OCI-LY3 (cell line): ENCODE results near the gene LIM2.
"Not testable (repeated sequence)": the region's sequence is repeated elsewhere in the genome, so short reads cannot be mapped to it uniquely, and the experiment has no call there.

ENCODE experiments used
- H2AFZ ChIP-seq: fragments of 200-600, 300-600 bp; shearing (Covaris generic); 2 replicates; pipeline ENCODE4 v1.6.0; 2014; ENCODE audit warnings: antibody characterized with exemption, low read depth, low read length
- H3K27ac ChIP-seq: fragments of 200-600, 300-600 bp; sonication (generic); 2 replicates; pipeline ENCODE4 v1.5.1; 2014; ENCODE audit warnings: mild to moderate bottlenecking, low read length, moderate library complexity, mixed read lengths
- H3K27me3 ChIP-seq: fragments of 200-600, 300-600 bp; sonication (generic); 2 replicates; pipeline ENCODE4 v1.6.1; 2014; ENCODE audit warnings: low read depth, low read length, mixed read lengths
- H3K36me3 ChIP-seq: fragments of 200-600, 300-600 bp; sonication (generic); replicated peaks from 2 replicates; pipeline ENCODE3; 2014; ENCODE audit warnings: low read depth, low read length, mixed read lengths
- H3K4me1 ChIP-seq: fragments of 300-600, 200-600 bp; sonication (generic); 2 replicates; pipeline ENCODE4 v1.6.1; 2014; ENCODE audit warnings: low read length, mixed read lengths
- H3K4me2 ChIP-seq: fragments of 200-600, 300-600 bp; sonication (generic); 2 replicates; pipeline ENCODE4 v1.6.1; 2014; ENCODE audit warnings: low read length, mixed read lengths
- H3K4me3 ChIP-seq: fragments of 300-600, 200-600 bp; sonication (generic); 2 replicates; pipeline ENCODE4 v1.5.1; 2014; ENCODE audit warnings: antibody characterized with exemption, mild to moderate bottlenecking, low read length, moderate library complexity
- H3K79me2 ChIP-seq: fragments of 300-600, 200-600 bp; shearing (Covaris generic); 2 replicates; pipeline ENCODE4 v1.6.1; 2014; ENCODE audit warnings: mild to moderate bottlenecking, low read length, mixed read lengths
- H3K9ac ChIP-seq: fragments of 300-600, 200-600 bp; shearing (Covaris generic); 2 replicates; pipeline ENCODE4 v1.6.0; 2014; ENCODE audit warnings: mild to moderate bottlenecking, low read length, moderate library complexity
- H3K9me3 ChIP-seq: fragments of 200-600, 300-600 bp; shearing (Covaris generic); 2 replicates; pipeline ENCODE4 v1.6.1; 2014; ENCODE audit warnings: low read length, mixed read lengths; ENCODE audit not compliant: insufficient read depth
- H4K20me1 ChIP-seq: fragments of 200-600, 300-600 bp; sonication (generic); 2 replicates; pipeline ENCODE4 v1.6.1; 2016; ENCODE audit warnings: low read length, mixed read lengths; ENCODE audit not compliant: insufficient read depth
- CTCF ChIP-seq: fragments of 200-600, 300-600 bp; sonication (generic); IDR thresholded peaks from 2 replicates; pipeline ENCODE4 v1.5.1; 2014; ENCODE audit warnings: antibody characterized with exemption, low read length, low read depth
- EZH2phosphoT487 ChIP-seq: fragments of 200-600 bp; shearing (Covaris generic); IDR thresholded peaks from 2 replicates; pipeline ENCODE4 v1.6.1; 2018; ENCODE audit warnings: antibody characterized with exemption, mixed run types, low read depth

Gene LIM2

GRCh38 chr19:51430221-51430620 lies 42.4 kb upstream of the LIM2 start:
- no peak overlapping the region for H3K9ac ChIP-seq
- H3K27me3 ChIP-seq: peaks cover 62% of the 10 kb centered on the region
- no peak overlapping the region for H2AFZ ChIP-seq
- TF ChIP-seq EZH2phosphoT487 (no peak), CTCF (no peak)
- no peaks in the 10 kb centered on the region for H3K79me2 ChIP-seq
- H3K27ac ChIP-seq: no peak overlapping the region
- no peak overlapping the region for H3K4me3 ChIP-seq
- no peaks in the 10 kb centered on the region for H4K20me1 ChIP-seq
- no peaks in the 10 kb centered on the region for H3K9me3 ChIP-seq
- H3K4me1 ChIP-seq: no peaks in the 10 kb centered on the region
- no peak overlapping the region for H3K4me2 ChIP-seq
- no peaks in the 10 kb centered on the region for H3K36me3 ChIP-seq

- H3K27me3 ChIP-seq: peaks cover 50% of the 10 kb centered on the region
- no peaks in the 10 kb centered on the region for H3K36me3 ChIP-seq
- no peaks in the 10 kb centered on the region for H3K4me1 ChIP-seq
- H3K9ac ChIP-seq: no peak overlapping the region
- TF ChIP-seq EZH2phosphoT487 (no peak), CTCF (no peak)
- no peak overlapping the region for H3K27ac ChIP-seq
- no peaks in the 10 kb centered on the region for H4K20me1 ChIP-seq
- H3K4me2 ChIP-seq: no peak overlapping the region
- no peak overlapping the region for H3K4me3 ChIP-seq
- no peak overlapping the region for H2AFZ ChIP-seq
- no peaks in the 10 kb centered on the region for H3K9me3 ChIP-seq
- no peaks in the 10 kb centered on the region for H3K79me2 ChIP-seq
These were observed 39.4 kb upstream of the LIM2 start for GRCh38 chr19:51427201-51427600.

DNA sequence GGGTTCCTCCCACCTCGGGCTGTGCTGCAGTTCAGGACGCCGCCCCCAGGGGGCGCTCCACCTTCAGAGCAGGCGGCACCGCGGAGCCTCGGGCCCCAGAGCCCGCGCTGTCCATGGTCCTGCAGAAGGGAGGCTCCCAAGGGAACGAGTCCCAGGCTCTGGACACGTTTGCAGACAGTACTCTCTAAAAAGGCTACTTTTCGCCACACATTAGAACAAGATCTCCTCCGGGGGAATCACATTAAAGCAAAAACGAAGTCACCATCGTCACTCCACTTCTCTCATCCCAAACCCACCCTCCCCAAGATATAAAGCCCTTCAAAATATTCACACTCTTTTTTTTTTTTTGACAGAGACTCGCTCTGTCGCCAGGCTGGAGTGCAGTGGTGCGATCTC lies 34.3 kb upstream of the LIM2 start:
- H3K36me3 ChIP-seq: no peaks in the 10 kb centered on the region
- no peak for TF ChIP-seq EZH2phosphoT487
- TF ChIP-seq CTCF: peak; percentile 97
- peaks cover 29% of the 10 kb centered on the region for H3K4me1 ChIP-seq
- H3K27me3 ChIP-seq: peaks cover 23% of the 10 kb centered on the region
- no peak overlapping the region for H3K27ac ChIP-seq
- H3K9ac ChIP-seq: no peak overlapping the region
- no peaks in the 10 kb centered on the region for H3K9me3 ChIP-seq
- H3K4me3 ChIP-seq: no peak overlapping the region
- no peak overlapping the region for H2AFZ ChIP-seq
- peaks cover 3% of the 10 kb centered on the region; the same call in 1 of the 2 replicates for H3K79me2 ChIP-seq
- peak overlapping the region; percentile 36; the same call in 1 of the 2 replicates for H3K4me2 ChIP-seq
- H4K20me1 ChIP-seq: no peaks in the 10 kb centered on the region

DNA sequence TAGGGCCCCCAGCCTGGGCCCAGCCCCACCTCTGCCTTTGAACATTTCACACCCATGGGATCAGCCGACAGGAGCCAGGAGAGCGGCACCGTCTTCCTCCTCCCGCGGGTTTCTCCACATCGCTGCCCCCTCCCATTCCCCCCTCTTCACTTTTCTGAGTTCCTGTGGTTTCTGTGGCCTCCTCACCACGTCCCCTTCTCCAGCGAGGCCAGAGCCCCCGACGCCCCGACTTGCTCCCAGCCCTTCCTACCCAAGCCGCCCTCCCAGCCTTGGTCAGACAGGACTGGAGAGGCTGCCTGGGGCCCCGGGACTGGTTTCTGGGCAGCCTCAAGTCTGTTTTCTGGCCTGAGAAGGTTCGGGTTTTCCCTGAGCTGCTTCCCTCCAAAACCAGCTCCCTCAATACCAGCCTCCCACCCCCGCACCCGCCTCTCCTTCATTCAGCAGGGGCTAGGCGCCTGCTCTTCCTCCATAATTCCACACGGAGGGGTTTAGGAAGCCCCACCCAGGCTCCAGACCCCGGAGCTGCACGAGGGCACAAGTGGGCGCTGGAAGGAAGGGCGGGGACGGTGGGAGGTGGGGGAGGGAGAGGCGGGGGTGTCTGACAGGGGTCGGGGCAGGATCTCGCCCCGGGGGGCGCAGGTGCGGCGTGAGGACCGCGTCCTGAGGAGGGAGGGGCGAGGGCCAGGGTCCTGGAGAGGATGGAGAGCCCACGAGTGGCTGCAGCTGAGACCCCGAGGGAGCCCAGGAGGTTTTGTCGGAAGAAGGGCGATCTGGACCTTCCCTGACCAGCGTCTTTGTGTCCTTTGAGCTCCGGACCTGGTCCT lies 33.7 kb upstream of the LIM2 start:
- peaks cover 19% of the 10 kb centered on the region for H3K27me3 ChIP-seq
- H3K36me3 ChIP-seq: peaks cover under 1% of the 10 kb centered on the region
- no peak overlapping the region for H2AFZ ChIP-seq
- TF ChIP-seq CTCF (no peak), EZH2phosphoT487 (no peak)
- H3K9ac ChIP-seq: no peak overlapping the region
- no peak overlapping the region for H3K27ac ChIP-seq
- H3K9me3 ChIP-seq: no peaks in the 10 kb centered on the region
- no peak overlapping the region for H3K4me3 ChIP-seq
- H3K79me2 ChIP-seq: peaks cover 9% of the 10 kb centered on the region
- peaks cover 29% of the 10 kb centered on the region for H3K4me1 ChIP-seq
- peak overlapping the region; percentile 36; the same call in 1 of the 2 replicates for H3K4me2 ChIP-seq
- no peaks in the 10 kb centered on the region for H4K20me1 ChIP-seq

- not testable (repeated sequence) for H3K4me3 ChIP-seq, H3K9me3 ChIP-seq, H4K20me1 ChIP-seq, H2AFZ ChIP-seq, H3K9ac ChIP-seq, H3K27ac ChIP-seq, H3K36me3 ChIP-seq, H3K4me2 ChIP-seq
- peaks cover 10% of the 10 kb centered on the region for H3K27me3 ChIP-seq
- peaks cover 38% of the 10 kb centered on the region for H3K4me1 ChIP-seq
- peaks cover 19% of the 10 kb centered on the region for H3K79me2 ChIP-seq
These were observed 32.7 kb upstream of the LIM2 start for GRCh38 chr19:51420511-51420910.
